ENCODE data around the gene SPATA2. TPM values are rescaled to one million over a fixed set of nuclear protein-coding genes. Genes with fewer than 3 reads are reported as not detected.

The SPATA2 gene
- total and polyA plus RNA-seq, 4 donors: 1.2 to 3.4 (median 1.4) TPM

- WGBS: 92% methylated on average over 7 of the region's 7 CpGs
- DNase-seq (ENCODE audit: low spot score): no peak
- Histone ChIP-seq H3K36me3 (ENCODE audit: control insufficient read depth in 4 of 4, insufficient read depth in 3 of 4, low read depth in 1 of 4, low read length in 3 of 4) (peaks cover 6 to 23% (median 15%) of the 10 kb centered on the region in 4 donors), H3K4me1 (ENCODE audit: control insufficient read depth in 4 of 4, insufficient read depth in 4 of 4, low read length in 3 of 4) (no peaks in the 10 kb centered on the region), H3K27me3 (ENCODE audit: control insufficient read depth in 4 of 4, insufficient read depth in 4 of 4, low read length in 3 of 4) (no peaks in the 10 kb centered on the region), H3K9me3 (ENCODE audit: control insufficient read depth in 4 of 4, low read length in 3 of 4) (no peaks in the 10 kb centered on the region), H3K9ac (ENCODE audit: low read depth in 1 of 2, low read length in 2 of 2) (no peak overlapping the region), H3K4me3 (ENCODE audit: low read depth in 1 of 3, low read length in 3 of 3) (no peak overlapping the region), H3K27ac (ENCODE audit: low read depth in 1 of 2, low read length in 2 of 2) (no peak overlapping the region)
- TF ChIP-seq ZBTB33 (IDR thresholded peaks at IDR 0.05) (no peak), SP1 (IDR thresholded peaks at IDR 0.05) (no peak), HNF4G (IDR thresholded peaks at IDR 0.05) (no peak), REST (IDR thresholded peaks at IDR 0.05) (no peak), GABPA (IDR thresholded peaks at IDR 0.05 in 1 of 2, conservative IDR thresholded peaks at IDR 0.05 in 1 of 2) (no peak), RAD21 (IDR thresholded peaks at IDR 0.05) (no peak), FOXA1 (IDR thresholded peaks at IDR 0.05) (no peak), FOXA2 (IDR thresholded peaks at IDR 0.05) (no peak), RXRA (IDR thresholded peaks at IDR 0.05) (no peak), EGR1 (IDR thresholded peaks at IDR 0.05; ENCODE audit: low read depth in 2 of 2) (no peak), JUND (IDR thresholded peaks at IDR 0.05) (no peak), CTCF (IDR thresholded peaks at IDR 0.05; ENCODE audit: low read depth, low read length, missing input control) (no peak), ATF3 (IDR thresholded peaks at IDR 0.05) (no peak)
Observed at GRCh38 chr20:49865559-49865958, 49.8 kb downstream of the SPATA2 start.

GRCh38 chr20:49863666-49864065 lies 51.7 kb downstream of the SPATA2 start:
- Histone ChIP-seq H3K9ac (ENCODE audit: low read depth in 1 of 2, low read length in 2 of 2) (no peak overlapping the region), H3K27ac (ENCODE audit: low read depth in 1 of 2, low read length in 2 of 2) (no peak overlapping the region), H3K9me3 (ENCODE audit: control insufficient read depth in 4 of 4, low read length in 3 of 4) (no peaks in the 10 kb centered on the region), H3K27me3 (ENCODE audit: control insufficient read depth in 4 of 4, insufficient read depth in 4 of 4, low read length in 3 of 4) (no peaks in the 10 kb centered on the region), H3K36me3 (ENCODE audit: control insufficient read depth in 4 of 4, insufficient read depth in 3 of 4, low read depth in 1 of 4, low read length in 3 of 4) (peaks cover 6 to 26% (median 15%) of the 10 kb centered on the region in 4 donors), H3K4me1 (ENCODE audit: control insufficient read depth in 4 of 4, insufficient read depth in 4 of 4, low read length in 3 of 4) (no peaks in the 10 kb centered on the region), H3K4me3 (ENCODE audit: low read depth in 1 of 3, low read length in 3 of 3) (no peak overlapping the region)
- DNase-seq (ENCODE audit: low spot score): no peak
- TF ChIP-seq REST (IDR thresholded peaks at IDR 0.05): no peak
- WGBS: 97% methylated on average over 6 of the region's 6 CpGs
